ENCODE data around the gene DPYD.

Gene DPYD

GRCh38 chr1:97920832-97921571, at the start of gene DPYD:
Gene DPYD, minus strand, starts transcription at chr1:97921034. Its CDS starts 112 bp downstream, at chr1:97920922.
- peak; percentile 82 for DNase-seq (ENCODE audit: low read depth)

- no peak for DNase-seq (ENCODE audit: low read depth)
These were observed 39.6 kb upstream of the DPYD start for GRCh38 chr1:97960470-97960869.

GRCh38 chr1:97947695-97948094, 26.9 kb upstream of the DPYD start:
- DNase-seq (ENCODE audit: low read depth), result no peak

GRCh38 chr1:97943354-97943753, 22.5 kb upstream of the DPYD start:
- no peak for DNase-seq (ENCODE audit: low read depth)

GRCh38 chr1:97942161-97943123, 21.6 kb upstream of the DPYD start:
- DNase-seq (ENCODE audit: low read depth), result no peak

GRCh38 chr1:97938285-97938642, 17.4 kb upstream of the DPYD start:
- no peak for DNase-seq (ENCODE audit: low read depth)

- DNase-seq (ENCODE audit: low read depth), result no peak
These were observed 16.1 kb upstream of the DPYD start for GRCh38 chr1:97936976-97937375.

GRCh38 chr1:97934491-97934890, 13.7 kb upstream of the DPYD start:
- no peak for DNase-seq (ENCODE audit: low read depth)

- no peak for DNase-seq (ENCODE audit: low read depth)
These were observed 9.3 kb upstream of the DPYD start for GRCh38 chr1:97929874-97930851.

- no peak for DNase-seq (ENCODE audit: low read depth)
These were observed 5.3 kb upstream of the DPYD start for GRCh38 chr1:97926017-97926708.

GRCh38 chr1:97925151-97925550, 4.3 kb upstream of the DPYD start:
- no peak for DNase-seq (ENCODE audit: low read depth)

- no peak for DNase-seq (ENCODE audit: low read depth)
These were observed 3.0 kb upstream of the DPYD start for GRCh38 chr1:97923811-97924210.

- no peak for DNase-seq (ENCODE audit: low read depth)
These were observed 480 bp downstream of the DPYD start for GRCh38 chr1:97920276-97920831.

GRCh38 chr1:97919585-97920261, 1.1 kb downstream of the DPYD start:
- DNase-seq (ENCODE audit: low read depth), result no peak

- no peak for DNase-seq (ENCODE audit: low read depth)
These were observed 1.9 kb downstream of the DPYD start for GRCh38 chr1:97918961-97919360.

- no peak for DNase-seq (ENCODE audit: low read depth)
These were observed 7.2 kb downstream of the DPYD start for GRCh38 chr1:97913506-97914139.

GRCh38 chr1:97911266-97912215, 9.3 kb downstream of the DPYD start:
- no peak for DNase-seq (ENCODE audit: low read depth)

GRCh38 chr1:97909266-97909665, 11.6 kb downstream of the DPYD start:
- DNase-seq (ENCODE audit: low read depth), result no peak

- DNase-seq (ENCODE audit: low read depth), result no peak
These were observed 12.9 kb downstream of the DPYD start for GRCh38 chr1:97907886-97908285.
